Natural killer cell (primary cell): ENCODE data around the gene GNGT2. TPM values are rescaled to one million over a fixed set of nuclear protein-coding genes. Genes with fewer than 3 reads are reported as not detected.
A peak's percentile ranks its signal among the peaks of the same experiment; 100 is the strongest.

Source experiments
- ATAC-seq, 3 donors: fragments of 150-1000 bp in 2 of 3; fragments of 200-7000 bp in 1 of 3; cut with Tn5 transposase; 1 replicate in 1 of 3; 2 replicates in 2 of 3; pipeline ENCODE4 v1.10.0; 2021; ENCODE audit warnings: mild to moderate bottlenecking in 2 of 3, moderate library complexity in 2 of 3
- DNase-seq, 2 donors: peaks; one replicate each; pipeline versions ENCODE4 v3.0.0 to v3.0.0-alpha.2; 2013 to 2021; ENCODE audit warnings: mixed read lengths in 1 of 2
- H3K27ac ChIP-seq: one replicate; pipeline ENCODE4 v1.5.1; 2013; ENCODE audit warnings: mild to moderate bottlenecking, low read length
- H3K27me3 ChIP-seq: one replicate; pipeline ENCODE4 v1.6.1; 2013; ENCODE audit warnings: low read length; ENCODE audit not compliant: control insufficient read depth, insufficient read depth
- H3K36me3 ChIP-seq: one replicate; pipeline ENCODE4 v1.6.1; 2013; ENCODE audit warnings: low read length; ENCODE audit not compliant: control insufficient read depth, insufficient read depth
- H3K4me1 ChIP-seq: one replicate; pipeline ENCODE4 v1.6.1; 2013; ENCODE audit warnings: low read length; ENCODE audit not compliant: control insufficient read depth, insufficient read depth
- H3K4me3 ChIP-seq: one replicate; pipeline ENCODE4 v1.5.1; 2013; ENCODE audit warnings: low read length
- H3K9me3 ChIP-seq: one replicate; pipeline ENCODE4 v1.6.1; 2013; ENCODE audit warnings: low read length; ENCODE audit not compliant: control insufficient read depth, insufficient read depth
- H3K27ac Mint-ChIP-seq, 2 donors: one replicate each; pipeline ENCODE4 v1.8.0; 2022; ENCODE audit warnings: mild to moderate bottlenecking in 2 of 2, mixed read lengths in 2 of 2, moderate library complexity in 1 of 2
- H3K27me3 Mint-ChIP-seq, 2 donors: one replicate each; pipeline ENCODE4 v1.8.0; 2022; ENCODE audit warnings: low read depth in 2 of 2, mixed read lengths in 2 of 2
- H3K36me3 Mint-ChIP-seq: one replicate; pipeline ENCODE4 v1.8.0; 2022; ENCODE audit warnings: mixed read lengths
- H3K4me1 Mint-ChIP-seq, 2 donors: one replicate each; pipeline ENCODE4 v1.8.0; 2022; ENCODE audit warnings: mixed read lengths in 2 of 2
- H3K4me3 Mint-ChIP-seq: one replicate; pipeline ENCODE4 v1.8.0; 2022; ENCODE audit warnings: mild to moderate bottlenecking, moderate library complexity, mixed read lengths
- H3K9me3 Mint-ChIP-seq, 2 donors: one replicate each; pipeline ENCODE4 v1.8.0; 2022; ENCODE audit warnings: mixed read lengths in 2 of 2
- CTCF ChIP-seq: fragments of 200-600 bp; IDR thresholded peaks from one replicate; pipeline ENCODE4 v1.8.0; 2022; ENCODE audit warnings: antibody characterized with exemption
- WGBS: methylation state at CpG from one replicate; pipeline ENCODE4 v1.1.7; 2013; ENCODE audit warnings: missing lambda C conversion rate; ENCODE audit not compliant: insufficient coverage; 5-methylcytosine and 5-hydroxymethylcytosine counted together
- intact Hi-C: fragments of 100-400 bp; cut with micrococcal nuclease; formaldehyde crosslinking; loops from one replicate; pipeline ENCODE4 v1.14.2; 2022
- total RNA-seq, 4 donors: library from RNA; stranded (reverse); fragments of 120-200 nt in 1 of 4; gene quantifications; one replicate each; pipeline versions ENCODE4 v1.2.3 to v1.2.4, GENCODE V29; 2013 to 2022

Gene GNGT2
- total RNA-seq, 3 donors from 2014 or later (not counting 1 experiment from before 2014, with no cell fraction given) = 35.8 to 41.6 (median 39.4) TPM

DNA sequence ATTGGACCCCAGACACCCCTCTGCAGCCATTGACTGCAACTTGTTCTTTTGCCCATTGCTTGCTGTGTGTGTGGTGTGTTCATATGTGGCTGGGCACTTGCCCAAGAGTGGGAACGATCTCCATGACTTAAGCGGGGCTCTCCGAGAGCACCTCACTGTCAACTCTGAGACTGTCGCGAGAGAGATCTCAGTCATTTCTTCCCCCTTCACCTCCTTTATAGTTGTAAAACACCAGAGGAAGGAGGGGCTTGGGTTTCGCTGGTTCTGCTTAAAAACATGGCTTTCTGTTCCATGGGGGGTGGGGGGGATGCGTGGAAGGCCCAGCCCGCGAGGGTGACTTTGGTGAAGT is 12.8 kb upstream of the GNGT2 start:
- no peak overlapping the region for H3K27ac ChIP-seq
- intact Hi-C loops = loop anchor here (10.0 kb wide), 1 partner anchor 142 kb away; the partner anchor contains the start of gene ZNF652
- TF ChIP-seq CTCF = no peak
- no peak overlapping the region for H3K4me3 ChIP-seq
- H3K27me3 ChIP-seq = no peaks in the 10 kb centered on the region
- H3K4me1 Mint-ChIP-seq = peaks cover 41 to 82% of the 10 kb centered on the region in 2 donors
- H3K4me3 Mint-ChIP-seq = peak overlapping the region; percentile 87
- H3K36me3 Mint-ChIP-seq = no peaks in the 10 kb centered on the region
- H3K36me3 ChIP-seq = peaks cover 25% of the 10 kb centered on the region
- ATAC-seq (no peak), DNase-seq (no peak)
- H3K9me3 Mint-ChIP-seq = no peaks in the 10 kb centered on the region
- WGBS = 22% methylated on average over 4 of the region's 9 CpGs
- H3K27ac Mint-ChIP-seq = peak overlapping the region; percentile 85 to 88
- no peaks in the 10 kb centered on the region for H3K27me3 Mint-ChIP-seq
- H3K9me3 ChIP-seq = no peaks in the 10 kb centered on the region
- H3K4me1 ChIP-seq = peaks cover 91% of the 10 kb centered on the region

DNA sequence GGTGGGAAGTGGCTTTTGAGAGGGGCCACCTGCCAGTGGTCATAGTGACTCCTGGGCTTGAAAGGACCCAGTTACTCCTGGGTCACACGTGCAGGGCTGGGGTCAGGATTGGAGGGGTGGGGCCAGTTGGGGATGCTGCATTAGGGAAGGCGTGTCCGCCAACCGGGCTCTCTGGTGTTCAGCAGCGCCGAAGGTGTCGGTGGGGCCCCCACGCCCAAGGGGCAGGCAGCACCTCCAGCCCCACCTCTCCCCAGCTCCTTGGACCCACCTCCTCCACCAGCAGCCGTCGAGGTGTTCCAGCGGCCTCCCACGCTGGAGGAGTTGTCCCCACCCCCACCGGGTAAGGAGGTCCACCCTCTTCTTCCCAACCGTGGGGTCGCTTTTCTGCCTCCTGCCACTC is 9.6 kb upstream of the GNGT2 start:
- Mint-ChIP-seq H3K27ac (peak overlapping the region; percentile 81 to 98), H3K4me1 (peaks cover 62 to 83% of the 10 kb centered on the region in 2 donors), H3K4me3 (peak overlapping the region; percentile 89), H3K36me3 (peaks cover 3% of the 10 kb centered on the region), H3K9me3 (no peaks in the 10 kb centered on the region), H3K27me3 (no peaks in the 10 kb centered on the region)
- WGBS = 69% methylated on average over 15 of the region's 15 CpGs
- Histone ChIP-seq H3K36me3 (peaks cover 33% of the 10 kb centered on the region), H3K4me3 (no peak overlapping the region), H3K4me1 (peaks cover 99% of the 10 kb centered on the region), H3K27ac (peak overlapping the region; percentile 97), H3K9me3 (no peaks in the 10 kb centered on the region), H3K27me3 (no peaks in the 10 kb centered on the region)
- DNase-seq (no peak), ATAC-seq (no peak)
- intact Hi-C loops = loop anchor here (5.0 to 10.0 kb wide), 2 partner anchors 145 to 498 kb away; partner anchors contain the start of genes PRAC1, PRAC2 and ZNF652
- TF ChIP-seq CTCF = peak; percentile 4

DNA sequence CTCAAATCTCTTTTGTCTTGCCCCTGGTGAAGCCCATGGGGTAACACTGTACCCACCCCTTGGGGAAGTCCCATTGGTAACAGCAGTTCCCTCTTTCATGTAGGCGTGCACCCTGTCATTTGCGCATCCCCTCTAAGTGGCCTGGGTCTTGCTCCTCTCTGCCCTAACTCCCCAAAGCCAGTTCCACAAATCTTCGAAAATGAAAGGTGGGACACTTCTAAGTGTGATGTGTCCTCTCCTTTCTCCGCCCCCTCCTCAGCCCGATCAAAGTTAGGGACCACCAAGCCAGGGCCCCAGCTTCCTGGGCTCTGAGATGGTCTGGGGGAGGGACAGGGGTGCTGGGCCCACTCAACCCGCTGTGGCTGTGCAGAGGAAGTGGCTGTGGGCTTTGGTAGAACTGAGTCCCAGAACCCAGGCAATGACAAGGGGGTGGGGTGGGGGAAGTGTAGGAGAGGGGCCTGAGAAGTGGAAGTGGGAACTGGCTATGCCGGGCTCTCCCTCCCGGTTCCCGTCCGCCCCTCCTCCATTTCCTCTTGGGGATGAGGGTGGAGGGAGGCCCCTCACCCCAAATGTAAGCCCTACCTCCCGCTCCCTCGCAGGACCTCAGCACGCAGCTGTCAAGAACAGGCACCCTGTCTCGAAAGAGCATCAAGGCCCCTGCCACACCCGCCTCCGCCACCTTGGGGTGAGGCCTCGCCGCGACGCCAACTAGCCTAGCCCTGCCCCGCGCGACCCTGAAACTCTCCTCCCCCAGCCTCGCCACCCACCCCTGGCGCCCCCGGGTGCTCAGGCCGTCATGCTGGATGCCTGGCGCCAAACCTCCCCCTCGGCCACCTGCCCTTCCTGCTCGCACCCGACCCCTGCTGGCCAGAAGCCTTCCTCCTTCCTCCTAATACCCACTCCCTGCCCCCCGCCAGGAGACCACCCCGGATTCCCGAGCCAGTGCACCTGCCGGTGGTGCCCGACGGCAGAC is 8.9 kb upstream of the GNGT2 start:
- Histone ChIP-seq H3K27ac (peak overlapping the region; percentile 97), H3K9me3 (no peaks in the 10 kb centered on the region), H3K27me3 (no peaks in the 10 kb centered on the region), H3K4me3 (no peak overlapping the region), H3K4me1 (peaks cover 98% of the 10 kb centered on the region), H3K36me3 (peaks cover 36% of the 10 kb centered on the region)
- Mint-ChIP-seq H3K4me3 (peak overlapping the region; percentile 89), H3K4me1 (peaks cover 63 to 83% of the 10 kb centered on the region in 2 donors), H3K9me3 (no peaks in the 10 kb centered on the region), H3K27ac (peak overlapping the region; percentile 81 to 98), H3K27me3 (no peaks in the 10 kb centered on the region), H3K36me3 (peaks cover 8% of the 10 kb centered on the region)
- WGBS = 20% methylated on average over 32 of the region's 37 CpGs
- intact Hi-C loops = loop anchor here (1.0 to 5.0 kb wide), 4 partner anchors 9 to 497 kb away; partner anchors contain the start of genes ABI3, GNGT2, PHOSPHO1 and PRAC1
- peak; percentile 63 to 85 (median 71) for ATAC-seq
- peak; percentile 55 for TF ChIP-seq CTCF
- DNase-seq = peak; percentile 77 to 85
